ENCODE measurements around the gene OLIG3. TPM values are rescaled to one million over a fixed set of nuclear protein-coding genes. Genes with fewer than 3 reads are reported as not detected.

OLIG3 gene
- total RNA-seq, 1 experiment from 2014 or later, result not detected

- DNase-seq (ENCODE audit: low spot score), result no peak
- in situ Hi-C loops (cut with HindIII; ENCODE audit: low sequenced_read_pairs), result no loop called here
These were observed 19.1 kb downstream of the OLIG3 start for GRCh38 chr6:137475103-137475502.

GRCh38 chr6:137473598-137473997, 20.6 kb downstream of the OLIG3 start:
- DNase-seq (ENCODE audit: low spot score), result no peak
- in situ Hi-C loops (cut with HindIII; ENCODE audit: low sequenced_read_pairs), result no loop called here

- no peak for DNase-seq (ENCODE audit: low spot score)
- in situ Hi-C loops (cut with HindIII; ENCODE audit: low sequenced_read_pairs), result no loop called here
These were observed 21.5 kb downstream of the OLIG3 start for GRCh38 chr6:137472641-137473137.

GRCh38 chr6:137471986-137472385, 22.2 kb downstream of the OLIG3 start:
- in situ Hi-C loops (cut with HindIII; ENCODE audit: low sequenced_read_pairs), result no loop called here
- DNase-seq (ENCODE audit: low spot score), result peak; percentile 94

- in situ Hi-C loops (cut with HindIII; ENCODE audit: low sequenced_read_pairs), result no loop called here
- peak; percentile 80 for DNase-seq (ENCODE audit: low spot score)
These were observed 22.7 kb downstream of the OLIG3 start for GRCh38 chr6:137471497-137471896.

- DNase-seq (ENCODE audit: low spot score), result no peak
- in situ Hi-C loops (cut with HindIII; ENCODE audit: low sequenced_read_pairs), result no loop called here
These were observed 27.0 kb downstream of the OLIG3 start for GRCh38 chr6:137467211-137467610.

- DNase-seq (ENCODE audit: low spot score), result no peak
- in situ Hi-C loops (cut with HindIII; ENCODE audit: low sequenced_read_pairs), result no loop called here
These were observed 28.7 kb downstream of the OLIG3 start for GRCh38 chr6:137465378-137466009.

GRCh38 chr6:137452333-137452894, 41.8 kb downstream of the OLIG3 start:
- DNase-seq (ENCODE audit: low spot score), result no peak
- in situ Hi-C loops (cut with HindIII; ENCODE audit: low sequenced_read_pairs), result no loop called here

- in situ Hi-C loops (cut with HindIII; ENCODE audit: low sequenced_read_pairs), result no loop called here
- no peak for DNase-seq (ENCODE audit: low spot score)
These were observed 50.3 kb downstream of the OLIG3 start for GRCh38 chr6:137443901-137444300.

Data from G401 (cell line).